ENCODE measurements around the gene SAP25. TPM values are rescaled to one million over a fixed set of nuclear protein-coding genes. Genes with fewer than 3 reads are reported as not detected.
"Not testable (repeated sequence)": the region's sequence is repeated elsewhere in the genome, so short reads cannot be mapped to it uniquely, and the experiment has no call there.

Gene SAP25
- total RNA-seq, 4 donors from 2014 or later, result 0.96 to 52.4 (median 2.7) TPM; not detected in 1

- H3K4me1 ChIP-seq, result peaks cover 12 to 35% (median 26%) of the 10 kb centered on the region in 4 donors
- H3K27me3 ChIP-seq, result peaks cover 4% of the 10 kb centered on the region
- 89% methylated on average over 6 of the region's 6 CpGs; no CpG with 5 or more reads in 1 of the 2 donors for WGBS, 2 donors (ENCODE audit: low coverage in 1 of 2)
- intact Hi-C loops (cut with DNase I; ENCODE audit: low total_unique reads), result loop anchor here (5.0 kb wide), 1 partner anchor 126 kb away; the partner anchor contains the start of gene GIGYF1
- H3K27ac ChIP-seq, result no peak overlapping the region
- no peak overlapping the region for H3K4me3 ChIP-seq
- TF ChIP-seq POLR2AphosphoS5 (IDR thresholded peaks at IDR 0.05) (peak in 2 of 3 donors; percentile 9 to 15), EP300 (IDR thresholded peaks at IDR 0.05; ENCODE audit: low read depth) (no peak), CTCF (IDR thresholded peaks at IDR 0.05) (no peak), POLR2A (IDR thresholded peaks at IDR 0.05) (no peak)
- no peaks in the 10 kb centered on the region for H3K9me3 ChIP-seq
- H3K36me3 ChIP-seq, result peaks cover 0 to 13% (median 0%) of the 10 kb centered on the region in 4 donors
- DNase-seq, result no peak
- in situ Hi-C loops (cut with MboI; ENCODE audit: low pct_ligation_motif_present in 1 of 4, low pct_unique_long_range_greater_than_20kb in 1 of 4, low sequenced_read_pairs in 3 of 4), result no loop called here
Measured at GRCh38 chr7:100566018-100566531, 7.6 kb downstream of the SAP25 start.

DNA sequence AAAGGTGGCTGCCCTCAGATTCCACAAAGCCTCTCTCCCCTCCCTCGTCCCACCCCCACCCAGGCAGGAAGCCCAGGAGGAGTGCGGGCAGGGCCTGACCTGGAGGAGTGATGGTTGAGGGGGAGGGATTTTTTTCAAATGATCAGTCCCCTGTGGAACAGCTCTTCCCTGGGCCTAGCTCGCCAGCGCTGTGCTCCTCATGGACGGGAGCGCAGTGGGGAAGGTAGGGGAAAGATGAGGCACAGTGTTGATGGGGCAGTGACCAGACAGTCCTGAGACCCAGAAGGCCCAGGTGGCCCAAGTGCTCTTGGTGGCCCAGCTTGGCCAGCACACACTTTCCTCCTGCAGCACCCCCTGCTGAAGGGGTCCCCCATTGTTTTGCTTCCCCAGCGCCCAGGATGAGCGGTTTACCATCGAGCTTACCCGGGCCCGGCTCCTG is 8.5 kb downstream of the SAP25 start:
- no peaks in the 10 kb centered on the region for H3K9me3 ChIP-seq
- H3K27me3 ChIP-seq, result no peaks in the 10 kb centered on the region
- intact Hi-C loops (cut with DNase I; ENCODE audit: low total_unique reads), result loop anchor here (5.0 kb wide), 1 partner anchor 127 kb away; the partner anchor contains the start of gene GIGYF1
- DNase-seq, result no peak
- H3K27ac ChIP-seq, result no peak overlapping the region
- in situ Hi-C loops (cut with MboI; ENCODE audit: low pct_ligation_motif_present in 1 of 4, low pct_unique_long_range_greater_than_20kb in 1 of 4, low sequenced_read_pairs in 3 of 4), result no loop called here
- H3K4me1 ChIP-seq, result peaks cover 8 to 25% (median 20%) of the 10 kb centered on the region in 4 donors
- TF ChIP-seq POLR2A (IDR thresholded peaks at IDR 0.05), result no peak
- no peak for TF ChIP-seq EP300 (IDR thresholded peaks at IDR 0.05; ENCODE audit: low read depth)
- TF ChIP-seq CTCF (IDR thresholded peaks at IDR 0.05), result no peak
- TF ChIP-seq POLR2AphosphoS5 (IDR thresholded peaks at IDR 0.05), result no peak
- peaks cover 0 to 13% (median 0%) of the 10 kb centered on the region in 4 donors for H3K36me3 ChIP-seq
- no peak overlapping the region for H3K4me3 ChIP-seq
- WGBS, 2 donors (ENCODE audit: low coverage in 1 of 2), result 94% methylated on average over 10 of the region's 11 CpGs; no CpG with 5 or more reads in 1 of the 2 donors

- DNase-seq; H3K27me3 ChIP-seq; H3K4me3 ChIP-seq; H3K9me3 ChIP-seq; in situ Hi-C loops (cut with MboI; ENCODE audit: low pct_ligation_motif_present in 1 of 4, low pct_unique_long_range_greater_than_20kb in 1 of 4, low sequenced_read_pairs in 3 of 4); H3K27ac ChIP-seq: not testable (repeated sequence)
- H3K36me3 ChIP-seq, result peaks cover 0 to 13% (median 0%) of the 10 kb centered on the region in 4 donors
- WGBS, 2 donors (ENCODE audit: low coverage in 1 of 2), result 96 to 100% methylated on average over 1 to 6 of the region's 6 CpGs
- peaks cover under 1 to 25% (median 17%) of the 10 kb centered on the region in 4 donors for H3K4me1 ChIP-seq
- intact Hi-C loops (cut with DNase I; ENCODE audit: low total_unique reads), result loop anchor here (5.0 kb wide), 2 partner anchors 82 to 97 kb away; partner anchors contain the start of gene NYAP1
Measured at GRCh38 chr7:100564405-100564804, 9.3 kb downstream of the SAP25 start.

- no peaks in the 10 kb centered on the region for H3K27me3 ChIP-seq
- 40% methylated on average over 12 of the region's 12 CpGs; no CpG with 5 or more reads in 1 of the 2 donors for WGBS, 2 donors (ENCODE audit: low coverage in 1 of 2)
- in situ Hi-C loops (cut with MboI; ENCODE audit: low pct_ligation_motif_present in 1 of 4, low pct_unique_long_range_greater_than_20kb in 1 of 4, low sequenced_read_pairs in 3 of 4), result no loop called here
- intact Hi-C loops (cut with DNase I; ENCODE audit: low total_unique reads), result loop anchor here (5.0 kb wide), 2 partner anchors 82 to 97 kb away; partner anchors contain the start of gene NYAP1
- peaks cover 0 to 25% (median 15%) of the 10 kb centered on the region in 4 donors for H3K4me1 ChIP-seq
- H3K27ac ChIP-seq, result no peak overlapping the region
- no peaks in the 10 kb centered on the region for H3K9me3 ChIP-seq
- peaks cover 0 to 13% (median 0%) of the 10 kb centered on the region in 4 donors for H3K36me3 ChIP-seq
- TF ChIP-seq POLR2AphosphoS5 (IDR thresholded peaks at IDR 0.05) (no peak), CTCF (IDR thresholded peaks at IDR 0.05) (peak; percentile 93 to 97 (median 96)), EP300 (IDR thresholded peaks at IDR 0.05; ENCODE audit: low read depth) (no peak), POLR2A (IDR thresholded peaks at IDR 0.05) (no peak)
- H3K4me3 ChIP-seq, result no peak overlapping the region
- peak; percentile 88 for DNase-seq
Measured at GRCh38 chr7:100563809-100564400, 9.8 kb downstream of the SAP25 start.

Data from transverse colon (tissue), 4 donors.